GM23248 (cell line): Measurements from ENCODE around the gene DHX9.

Experiments used
- EZH2 ChIP-seq: fragments of 200-600 bp; sonication (generic); IDR thresholded peaks from 2 replicates; pipeline ENCODE4 v1.6.1; 2018; ENCODE audit warnings: antibody characterized with exemption, mild to moderate bottlenecking; ENCODE audit not compliant: insufficient read depth, poor library complexity, severe bottlenecking
- EZH2phosphoT487 ChIP-seq: fragments of 200-600 bp; sonication (generic); IDR thresholded peaks from 2 replicates; pipeline ENCODE4 v1.6.1; 2018; ENCODE audit warnings: antibody characterized with exemption, moderate library complexity, mild to moderate bottlenecking, low read depth; ENCODE audit not compliant: insufficient read depth

GRCh38 chr1:182886985-182887384 lies 47.8 kb downstream of the DHX9 start:
- TF ChIP-seq EZH2, result no peak
- no peak for TF ChIP-seq EZH2phosphoT487
